Lung (tissue), 12 donors: ENCODE results near the gene DPH2. TPM values are rescaled to one million over a fixed set of nuclear protein-coding genes. Genes with fewer than 3 reads are reported as not detected.
A peak's percentile ranks its signal among the peaks of the same experiment; 100 is the strongest.

ENCODE experiments used
- ATAC-seq: fragments of 200-7000 bp; cut with Tn5 transposase; one replicate; pipeline ENCODE4 v1.9.1; 2020; ENCODE audit warnings: moderate number of reproducible peaks; ENCODE audit not compliant: insufficient read depth, low FRiP score
- DNase-seq, 3 donors: peaks; one replicate each; pipeline ENCODE4 v3.0.0-alpha.2; 2013 to 2017
- H3K27ac ChIP-seq, 2 donors: one replicate each; pipeline ENCODE4 v1.5.1; 2013; ENCODE audit warnings: mild to moderate bottlenecking in 2 of 2, moderate library complexity in 2 of 2, control low read depth in 1 of 2, inconsistent platforms in 1 of 2, low read depth in 1 of 2, low read length in 1 of 2
- H3K27me3 ChIP-seq, 3 donors: one replicate each; pipeline ENCODE4 v1.5.1; 2013; ENCODE audit warnings: low read length in 2 of 3; ENCODE audit not compliant: control insufficient read depth in 3 of 3, insufficient read depth in 3 of 3
- H3K36me3 ChIP-seq, 4 donors: one replicate each; pipeline ENCODE4 v1.5.1; 2013; ENCODE audit warnings: low read length in 4 of 4, mild to moderate bottlenecking in 1 of 4, moderate library complexity in 1 of 4; ENCODE audit not compliant: control insufficient read depth in 4 of 4, insufficient read depth in 4 of 4
- H3K4me1 ChIP-seq, 5 donors: one replicate each; pipeline ENCODE4 v1.5.1; 2013; ENCODE audit warnings: low read length in 5 of 5, mild to moderate bottlenecking in 2 of 5, moderate library complexity in 1 of 5; ENCODE audit not compliant: control insufficient read depth in 5 of 5, insufficient read depth in 5 of 5
- H3K4me3 ChIP-seq: one replicate; pipeline ENCODE4 v1.5.1; 2013; ENCODE audit warnings: mild to moderate bottlenecking, control low read depth, moderate library complexity
- H3K9ac ChIP-seq, 2 donors: one replicate each; pipeline ENCODE4 v1.5.1; 2013; ENCODE audit warnings: low read length in 2 of 2, control low read depth in 1 of 2; ENCODE audit not compliant: insufficient read depth in 1 of 2
- H3K9me3 ChIP-seq, 4 donors: one replicate each; pipeline ENCODE4 v1.5.1; 2013; ENCODE audit warnings: low read length in 3 of 4, mild to moderate bottlenecking in 1 of 4, moderate library complexity in 1 of 4; ENCODE audit not compliant: control insufficient read depth in 4 of 4, insufficient read depth in 3 of 4
- CTCF ChIP-seq: IDR thresholded peaks from 2 replicates; pipeline ENCODE4 v1.5.1; 2012; ENCODE audit warnings: mild to moderate bottlenecking; ENCODE audit errors: control extremely low read depth, extremely low read depth
- WGBS, 2 donors: extraction: QIAGEN DNeasy Blood & Tissue Kit; methylation state at CpG; one replicate each; pipeline ENCODE4 v1.1.7; 2013; 5-methylcytosine and 5-hydroxymethylcytosine counted together
- polyA plus RNA-seq, 2 donors: library from polyadenylated mRNA; stranded (reverse); fragments of 200-250 nt; gene quantifications; one replicate each; pipeline ENCODE4 v1.2.1, GENCODE V29; 2013
- total RNA-seq, 2 donors: library from RNA; depleted of rRNA in 1 of 2; stranded (reverse); fragments of >200 nt in 1 of 2; gene quantifications; one replicate each; pipeline ENCODE4 v1.2.1, GENCODE V29; 2014 to 2021
- donor health status: control.
- donor health status: control.
- donor health status: Bipolar disorder and iron deficiency.
- donor health status: healthy.
- donor health status: DM: yes; HTN: yes; CAD: no.

The DPH2 gene
- total and polyA plus RNA-seq, 4 donors, result 11.6 to 28.5 (median 21.3) TPM

- no peak overlapping the region for H3K4me3 ChIP-seq
- ATAC-seq, result no peak
- no peak overlapping the region for H3K27ac ChIP-seq
- no peak for TF ChIP-seq CTCF
- 79 to 87% methylated on average over 6 of the region's 6 CpGs for WGBS, 2 donors
- H3K4me1 ChIP-seq, result peaks cover 0 to 9% (median 4%) of the 10 kb centered on the region in 5 donors
- H3K27me3 ChIP-seq, result no peaks in the 10 kb centered on the region
- H3K9ac ChIP-seq, result no peak overlapping the region
- H3K36me3 ChIP-seq, result peaks cover 2 to 6% (median 4%) of the 10 kb centered on the region in 4 donors
- no peaks in the 10 kb centered on the region for H3K9me3 ChIP-seq
- DNase-seq, result no peak
Observed at GRCh38 chr1:43987159-43987902, 17.5 kb downstream of the DPH2 start.

- Histone ChIP-seq H3K4me1 (peaks cover 0 to 12% (median 4%) of the 10 kb centered on the region in 5 donors), H3K9ac (no peak overlapping the region), H3K9me3 (no peaks in the 10 kb centered on the region), H3K4me3 (peak overlapping the region; percentile 62), H3K27ac (peak overlapping the region in 1 of 2 donors; percentile 85), H3K27me3 (no peaks in the 10 kb centered on the region), H3K36me3 (peaks cover 0 to 4% (median 2%) of the 10 kb centered on the region in 4 donors)
- ATAC-seq (no peak), DNase-seq (no peak)
- no peak for TF ChIP-seq CTCF
- 74 to 77% methylated on average over 19 of the region's 19 CpGs for WGBS, 2 donors
Observed at GRCh38 chr1:43990271-43991199, 20.7 kb downstream of the DPH2 start.

GRCh38 chr1:43991200-43991475 lies 21.3 kb downstream of the DPH2 start:
- 1% methylated on average over 10 of the region's 10 CpGs for whole genome bisulfite sequencing, 2 donors
- Histone ChIP-seq H3K4me3 (peak overlapping the region; percentile 62), H3K36me3 (peaks cover 0 to 2% (median 1%) of the 10 kb centered on the region in 4 donors), H3K4me1 (peaks cover 0 to 12% (median 4%) of the 10 kb centered on the region in 5 donors), H3K9me3 (no peaks in the 10 kb centered on the region), H3K27me3 (no peaks in the 10 kb centered on the region), H3K27ac (peak overlapping the region; percentile 11 to 85), H3K9ac (peak overlapping the region in 1 of 2 donors; percentile 42)
- DNase-seq, result peak in 1 of 3 donors; percentile 26
- no peak for TF ChIP-seq CTCF
- no peak for ATAC-seq
